GM11168 (cell line): ENCODE measurements around the gene KIAA1755.

Experiments
- in situ Hi-C: fragments of 300-500 bp; cut with MboI; formaldehyde crosslinking; loops from one replicate; pipeline ENCODE4 v1.12.0; 2022; ENCODE audit warnings: low sequenced_read_pairs; ENCODE audit not compliant: unreplicated experiment

KIAA1755 gene

GRCh38 chr20:38260378-38261053 is at the start of gene KIAA1755:
TSS of gene KIAA1755 (minus strand) at chr20:38260735. CDS start at chr20:38260500, 235 bp downstream.
- in situ Hi-C loops: no loop called here

- in situ Hi-C loops: no loop called here
Observed at GRCh38 chr20:38308447-38308846, 47.9 kb upstream of the KIAA1755 start.

DNA sequence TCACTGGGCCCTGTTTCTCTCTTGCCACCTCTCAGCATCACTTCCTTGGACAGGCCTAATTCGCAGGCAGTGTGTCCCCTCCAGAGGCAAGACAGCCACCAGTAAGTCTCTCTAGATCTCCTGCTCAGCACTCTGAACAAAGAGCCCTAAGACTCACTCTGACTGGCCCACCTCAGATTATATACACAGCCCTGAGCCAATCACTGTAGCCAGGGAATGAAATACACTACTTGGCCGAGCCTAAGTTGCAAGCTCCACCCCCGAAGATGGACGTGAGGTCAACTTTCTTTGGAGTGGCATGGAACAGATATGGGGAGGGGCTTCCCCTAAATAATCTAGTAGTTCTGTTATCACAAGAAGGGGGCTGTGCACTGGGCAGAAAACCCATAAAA is 47.5 kb upstream of the KIAA1755 start:
- in situ Hi-C loops: no loop called here

DNA sequence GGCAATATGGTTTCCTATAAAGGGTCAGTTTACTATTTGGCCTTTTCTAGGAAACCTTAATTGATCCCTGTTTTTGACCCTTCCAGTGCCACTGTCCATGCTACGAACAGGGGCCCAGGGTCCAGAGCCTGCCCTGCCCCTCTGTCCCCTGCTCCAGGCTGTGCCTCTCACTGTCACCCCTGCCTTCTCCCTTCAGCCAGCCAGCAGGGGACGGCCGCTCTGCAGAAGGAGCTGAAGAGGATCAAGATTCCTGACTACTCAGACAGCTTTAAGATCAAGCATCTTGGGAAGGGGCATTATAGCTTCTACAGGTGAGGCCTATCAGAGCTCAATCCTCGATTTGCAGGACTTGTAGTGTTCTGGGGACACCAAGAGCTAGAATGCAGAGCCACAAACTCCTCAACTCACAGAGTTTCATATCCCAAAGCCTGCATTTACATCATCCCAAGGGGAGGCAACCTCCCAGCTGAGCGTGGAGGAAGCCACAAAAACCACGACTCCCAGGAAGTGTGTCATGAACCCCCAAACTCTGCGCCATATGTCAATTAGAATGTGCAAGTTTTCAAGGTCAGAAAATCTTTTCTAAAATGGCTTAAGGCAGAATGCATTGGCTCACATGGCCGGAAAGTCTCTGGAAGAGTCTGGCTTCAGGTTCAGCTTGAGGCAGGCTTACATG is 47.0 kb upstream of the KIAA1755 start:
- in situ Hi-C loops: no loop called here

DNA sequence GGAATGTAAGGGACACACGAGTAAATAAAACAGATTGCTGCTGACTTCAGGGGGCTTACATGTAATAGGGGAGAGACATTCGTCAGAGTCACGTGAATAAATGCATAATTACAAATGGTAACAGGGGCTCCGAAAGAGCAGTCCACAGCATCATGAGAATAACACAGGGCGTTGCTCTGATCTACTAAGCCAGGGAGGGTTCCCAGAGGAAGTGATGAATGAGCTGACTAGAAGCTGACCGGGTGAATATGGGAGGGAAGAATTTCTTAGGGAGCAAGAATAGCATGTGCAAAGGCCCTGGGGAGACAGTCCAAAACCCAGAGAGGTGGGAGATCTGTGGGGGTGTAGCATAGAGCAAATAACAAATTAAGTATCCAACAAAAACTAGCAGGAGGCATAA is 45.8 kb upstream of the KIAA1755 start:
- in situ Hi-C loops: no loop called here

- in situ Hi-C loops: no loop called here
Observed at GRCh38 chr20:38305541-38305940, 45.0 kb upstream of the KIAA1755 start.

- in situ Hi-C loops: no loop called here
Observed at GRCh38 chr20:38304845-38305447, 44.4 kb upstream of the KIAA1755 start.

- in situ Hi-C loops: no loop called here
Observed at GRCh38 chr20:38303908-38304379, 43.4 kb upstream of the KIAA1755 start, which contains the start of gene BPI. TSS of gene BPI (plus strand) at chr20:38304156. CDS start at chr20:38304224, 68 bp downstream.

GRCh38 chr20:38302786-38303185 is 42.3 kb upstream of the KIAA1755 start:
- in situ Hi-C loops: no loop called here

DNA sequence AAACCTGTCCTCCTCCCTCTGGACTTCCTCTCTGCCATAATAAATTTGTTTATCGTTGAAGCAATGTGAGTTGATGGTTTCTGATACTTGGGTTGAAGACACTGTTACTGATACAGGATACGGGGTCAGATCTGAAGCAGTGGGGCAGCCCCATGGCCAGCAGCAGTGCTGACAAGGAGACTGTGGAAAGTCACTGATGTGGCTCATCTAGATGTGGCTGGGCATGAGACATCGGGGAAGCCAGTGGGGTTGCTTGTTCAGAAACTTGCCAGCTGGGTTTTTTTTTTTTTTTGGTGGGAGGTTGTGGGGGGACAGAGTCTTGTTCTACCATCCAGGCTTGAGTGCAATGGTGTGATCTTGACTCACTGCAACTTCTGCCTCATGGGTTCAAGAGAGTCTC is 40.8 kb upstream of the KIAA1755 start:
- in situ Hi-C loops: no loop called here

DNA sequence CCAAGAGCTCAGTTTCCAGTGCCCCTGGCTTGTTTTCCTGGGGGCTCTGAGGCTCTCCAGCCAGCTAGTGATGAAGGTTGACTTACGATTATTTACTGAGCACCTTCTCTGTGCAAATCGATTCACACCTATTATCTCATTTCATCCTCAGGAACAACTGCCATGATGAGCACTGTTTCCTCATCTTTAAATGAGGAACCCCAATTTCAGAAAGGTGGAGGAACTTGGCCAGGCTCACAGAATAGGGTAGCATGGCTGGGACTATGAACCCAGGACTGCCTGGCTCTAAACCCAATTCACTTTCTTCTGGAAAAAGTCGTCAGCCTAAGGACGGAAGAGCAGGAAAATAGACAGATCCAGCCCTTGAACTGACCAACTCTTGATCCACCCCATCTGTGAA is 39.9 kb upstream of the KIAA1755 start:
- in situ Hi-C loops: no loop called here

DNA sequence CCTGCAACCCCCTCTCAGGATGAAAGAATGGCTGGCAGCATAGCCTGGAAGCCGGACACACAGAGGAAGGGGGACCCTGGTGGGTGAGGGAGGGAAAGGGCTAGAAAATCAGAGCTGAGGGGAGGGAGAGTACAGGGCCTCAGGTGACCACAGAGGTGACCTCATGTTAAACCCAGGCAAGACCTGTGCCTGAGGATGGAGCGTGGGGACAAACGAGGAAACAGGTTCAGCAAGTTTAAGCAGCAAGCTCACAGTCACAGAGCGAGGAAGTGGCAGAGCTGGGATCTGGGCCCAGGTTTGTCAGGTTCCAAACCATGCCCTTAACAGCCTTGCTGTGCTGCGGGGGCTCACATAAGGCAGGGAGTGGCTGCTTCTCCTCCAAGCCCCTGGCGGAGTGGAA is 39.4 kb upstream of the KIAA1755 start:
- in situ Hi-C loops: no loop called here

- in situ Hi-C loops: no loop called here
Observed at GRCh38 chr20:38298768-38299288, 38.3 kb upstream of the KIAA1755 start.

GRCh38 chr20:38297916-38298674 is 37.6 kb upstream of the KIAA1755 start:
- in situ Hi-C loops: no loop called here

- in situ Hi-C loops: no loop called here
Observed at GRCh38 chr20:38296433-38296832, 35.9 kb upstream of the KIAA1755 start.

DNA sequence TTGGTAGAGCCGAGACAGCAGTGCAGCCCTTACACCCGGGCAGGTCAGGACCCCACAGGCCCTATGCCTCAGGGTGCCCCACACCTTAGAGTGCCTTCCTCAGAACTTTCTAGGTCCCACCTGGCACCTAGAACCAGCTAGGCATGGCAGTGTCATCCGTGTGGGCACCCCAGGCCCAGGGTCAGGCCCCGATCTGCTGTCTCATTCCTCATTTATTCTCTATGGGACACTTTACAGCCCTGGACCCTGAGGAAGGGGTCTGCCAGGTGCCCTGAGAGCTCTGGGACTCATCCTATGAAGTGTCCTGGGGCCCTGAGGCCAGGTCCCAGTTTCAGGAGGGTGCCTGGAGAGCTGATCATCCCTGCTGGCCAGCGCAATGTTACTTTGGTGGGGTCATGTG is 35.3 kb upstream of the KIAA1755 start:
- in situ Hi-C loops: no loop called here

GRCh38 chr20:38294076-38294591 is 33.6 kb upstream of the KIAA1755 start:
- in situ Hi-C loops: no loop called here

- in situ Hi-C loops: no loop called here
Observed at GRCh38 chr20:38293491-38294065, 33.0 kb upstream of the KIAA1755 start.

GRCh38 chr20:38291966-38292365 is 31.4 kb upstream of the KIAA1755 start:
- in situ Hi-C loops: no loop called here
